Lung (tissue), 12 donors: ENCODE measurements around the gene ARHGAP28. TPM values are rescaled to one million over a fixed set of nuclear protein-coding genes. Genes with fewer than 3 reads are reported as not detected.

ENCODE experiments used
- ATAC-seq: fragments of 200-7000 bp; cut with Tn5 transposase; one replicate; pipeline ENCODE4 v1.9.1; 2020; ENCODE audit warnings: moderate number of reproducible peaks; ENCODE audit not compliant: insufficient read depth, low FRiP score
- DNase-seq, 3 donors: peaks; one replicate each; pipeline ENCODE4 v3.0.0-alpha.2; 2013 to 2017
- H3K27ac ChIP-seq, 2 donors: one replicate each; pipeline ENCODE4 v1.5.1; 2013; ENCODE audit warnings: mild to moderate bottlenecking in 2 of 2, moderate library complexity in 2 of 2, control low read depth in 1 of 2, inconsistent platforms in 1 of 2, low read depth in 1 of 2, low read length in 1 of 2
- H3K27me3 ChIP-seq, 3 donors: one replicate each; pipeline ENCODE4 v1.5.1; 2013; ENCODE audit warnings: low read length in 2 of 3; ENCODE audit not compliant: control insufficient read depth in 3 of 3, insufficient read depth in 3 of 3
- H3K36me3 ChIP-seq, 4 donors: one replicate each; pipeline ENCODE4 v1.5.1; 2013; ENCODE audit warnings: low read length in 4 of 4, mild to moderate bottlenecking in 1 of 4, moderate library complexity in 1 of 4; ENCODE audit not compliant: control insufficient read depth in 4 of 4, insufficient read depth in 4 of 4
- H3K4me1 ChIP-seq, 5 donors: one replicate each; pipeline ENCODE4 v1.5.1; 2013; ENCODE audit warnings: low read length in 5 of 5, mild to moderate bottlenecking in 2 of 5, moderate library complexity in 1 of 5; ENCODE audit not compliant: control insufficient read depth in 5 of 5, insufficient read depth in 5 of 5
- H3K4me3 ChIP-seq: one replicate; pipeline ENCODE4 v1.5.1; 2013; ENCODE audit warnings: mild to moderate bottlenecking, control low read depth, moderate library complexity
- H3K9ac ChIP-seq, 2 donors: one replicate each; pipeline ENCODE4 v1.5.1; 2013; ENCODE audit warnings: low read length in 2 of 2, control low read depth in 1 of 2; ENCODE audit not compliant: insufficient read depth in 1 of 2
- H3K9me3 ChIP-seq, 4 donors: one replicate each; pipeline ENCODE4 v1.5.1; 2013; ENCODE audit warnings: low read length in 3 of 4, mild to moderate bottlenecking in 1 of 4, moderate library complexity in 1 of 4; ENCODE audit not compliant: control insufficient read depth in 4 of 4, insufficient read depth in 3 of 4
- WGBS, 2 donors: extraction: QIAGEN DNeasy Blood & Tissue Kit; methylation state at CpG; one replicate each; pipeline ENCODE4 v1.1.7; 2013; 5-methylcytosine and 5-hydroxymethylcytosine counted together
- polyA plus RNA-seq, 2 donors: library from polyadenylated mRNA; stranded (reverse); fragments of 200-250 nt; gene quantifications; one replicate each; pipeline ENCODE4 v1.2.1, GENCODE V29; 2013
- total RNA-seq, 2 donors: library from RNA; depleted of rRNA in 1 of 2; stranded (reverse); fragments of >200 nt in 1 of 2; gene quantifications; one replicate each; pipeline ENCODE4 v1.2.1, GENCODE V29; 2014 to 2021
- TF ChIP-seq, protein P1 (sequence below): IDR thresholded peaks from 2 replicates; pipeline ENCODE4 v1.5.1; 2012; ENCODE audit warnings: mild to moderate bottlenecking; ENCODE audit errors: control extremely low read depth, extremely low read depth
- donor health status: control.
- donor health status: control.
- donor health status: Bipolar disorder and iron deficiency.
- donor health status: healthy.
- donor health status: DM: yes; HTN: yes; CAD: no.

The ARHGAP28 gene
- total and polyA plus RNA-seq, 4 donors = 1.4 to 123 (median 5.6) TPM

DNA sequence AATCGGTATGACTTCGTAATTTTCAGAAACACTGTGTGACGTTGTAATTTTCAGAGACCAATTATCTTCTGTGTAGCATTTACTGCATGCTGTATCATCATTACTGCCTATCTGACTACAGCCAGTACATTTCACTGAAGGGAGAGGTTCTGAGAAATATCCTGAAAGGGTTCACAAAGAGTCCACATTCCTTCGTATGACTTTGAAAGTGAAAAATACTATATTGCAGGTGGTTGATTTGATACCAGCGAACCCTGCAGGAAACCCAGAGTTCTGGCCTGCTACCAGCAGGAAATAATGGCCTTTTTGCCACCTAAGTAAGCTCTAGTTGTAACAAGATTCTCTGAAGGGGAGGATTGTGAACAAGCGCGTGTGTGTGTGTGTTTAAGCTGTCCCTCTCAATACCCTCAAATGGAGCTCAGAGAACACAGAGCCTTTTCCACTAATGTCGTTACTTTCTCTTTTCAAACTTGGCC is 155.5 kb downstream of the ARHGAP28 start:
- no peaks in the 10 kb centered on the region for H3K27me3 ChIP-seq
- peaks cover under 1 to 69% (median 17%) of the 10 kb centered on the region in 4 donors for H3K36me3 ChIP-seq
- peak overlapping the region in 1 of 2 donors; percentile 59 for H3K9ac ChIP-seq
- H3K27ac ChIP-seq = no peak overlapping the region
- ATAC-seq (no peak), DNase-seq (peak; percentile 30 to 64 (median 63))
- H3K4me1 ChIP-seq = peaks cover 0 to 43% (median 0%) of the 10 kb centered on the region in 5 donors
- TF ChIP-seq, protein P1, sequence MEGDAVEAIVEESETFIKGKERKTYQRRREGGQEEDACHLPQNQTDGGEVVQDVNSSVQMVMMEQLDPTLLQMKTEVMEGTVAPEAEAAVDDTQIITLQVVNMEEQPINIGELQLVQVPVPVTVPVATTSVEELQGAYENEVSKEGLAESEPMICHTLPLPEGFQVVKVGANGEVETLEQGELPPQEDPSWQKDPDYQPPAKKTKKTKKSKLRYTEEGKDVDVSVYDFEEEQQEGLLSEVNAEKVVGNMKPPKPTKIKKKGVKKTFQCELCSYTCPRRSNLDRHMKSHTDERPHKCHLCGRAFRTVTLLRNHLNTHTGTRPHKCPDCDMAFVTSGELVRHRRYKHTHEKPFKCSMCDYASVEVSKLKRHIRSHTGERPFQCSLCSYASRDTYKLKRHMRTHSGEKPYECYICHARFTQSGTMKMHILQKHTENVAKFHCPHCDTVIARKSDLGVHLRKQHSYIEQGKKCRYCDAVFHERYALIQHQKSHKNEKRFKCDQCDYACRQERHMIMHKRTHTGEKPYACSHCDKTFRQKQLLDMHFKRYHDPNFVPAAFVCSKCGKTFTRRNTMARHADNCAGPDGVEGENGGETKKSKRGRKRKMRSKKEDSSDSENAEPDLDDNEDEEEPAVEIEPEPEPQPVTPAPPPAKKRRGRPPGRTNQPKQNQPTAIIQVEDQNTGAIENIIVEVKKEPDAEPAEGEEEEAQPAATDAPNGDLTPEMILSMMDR = no peak
- no peaks in the 10 kb centered on the region for H3K9me3 ChIP-seq
- no peak overlapping the region for H3K4me3 ChIP-seq
- WGBS, 2 donors = 60 to 66% methylated on average over 8 of the region's 8 CpGs

DNA sequence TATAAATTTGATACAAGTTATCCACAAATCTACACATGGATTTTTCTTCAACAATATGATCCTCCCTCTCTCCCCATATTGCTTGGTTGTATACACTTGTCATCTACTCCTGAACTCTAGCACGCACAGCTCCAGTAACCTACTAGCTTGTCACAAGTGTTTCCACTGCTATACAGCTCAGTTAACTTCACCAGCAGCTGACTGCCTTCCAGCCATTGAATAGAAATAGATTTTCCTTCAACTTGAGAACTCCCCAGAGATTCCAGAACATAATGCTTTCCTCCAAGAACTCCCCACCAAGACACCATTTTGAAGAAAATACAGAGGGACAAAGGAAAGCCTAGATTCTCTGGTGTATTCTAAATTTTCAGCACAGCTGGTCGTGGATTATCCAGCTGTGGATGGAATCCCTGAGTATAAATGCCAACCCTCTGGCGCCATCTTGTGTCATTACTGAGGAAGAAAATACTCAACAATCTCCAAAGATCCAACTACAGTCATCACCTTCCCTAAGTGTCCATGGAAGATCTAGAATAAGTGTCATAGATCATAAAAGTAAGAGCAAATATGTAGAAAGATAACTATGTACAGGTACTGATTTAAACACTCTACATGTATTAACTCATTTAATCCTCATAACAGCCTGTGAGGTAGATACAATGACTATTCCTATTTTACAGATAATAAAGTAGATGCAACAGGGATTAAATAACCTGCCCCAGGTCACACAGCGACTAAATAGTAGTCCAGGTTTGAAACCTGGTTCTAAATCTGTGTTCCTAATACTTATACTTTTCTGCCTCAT is 156.7 kb downstream of the ARHGAP28 start:
- peak; percentile 76 for ATAC-seq

DNA sequence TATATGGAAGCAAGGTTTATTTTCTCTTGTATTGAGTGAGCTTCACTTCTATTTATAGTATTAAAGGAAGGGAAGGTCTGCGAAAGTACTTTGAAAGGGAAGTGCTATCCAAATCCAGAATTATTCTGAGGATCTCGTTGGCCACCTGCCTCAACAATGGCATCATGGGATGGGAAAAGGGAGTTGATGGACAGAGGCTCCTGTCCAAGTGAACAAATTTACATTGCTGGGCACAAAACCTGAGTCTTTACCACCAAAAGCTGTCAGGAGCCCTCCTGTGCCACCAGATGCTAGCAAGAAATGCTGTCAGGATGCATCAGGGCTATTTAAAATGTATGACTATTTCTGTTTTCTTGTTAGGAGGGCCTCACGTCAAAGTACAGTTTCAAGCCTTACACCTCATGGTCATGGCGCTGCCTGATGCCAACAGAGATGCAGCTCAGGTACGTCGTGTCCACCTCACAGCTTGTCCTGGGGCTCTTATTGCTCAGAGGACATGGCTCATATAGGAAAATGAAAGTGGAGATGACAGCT is 157.3 kb downstream of the ARHGAP28 start:
- peaks cover 5 to 80% (median 18%) of the 10 kb centered on the region in 4 donors for H3K36me3 ChIP-seq
- no peaks in the 10 kb centered on the region for H3K27me3 ChIP-seq
- TF ChIP-seq, protein P1 = no peak
- H3K4me1 ChIP-seq = peaks cover 0 to 27% (median 0%) of the 10 kb centered on the region in 5 donors
- no peak for DNase-seq
- H3K27ac ChIP-seq = no peak overlapping the region
- ATAC-seq = no peak
- no peak overlapping the region for H3K4me3 ChIP-seq
- no peak overlapping the region for H3K9ac ChIP-seq
- no peaks in the 10 kb centered on the region for H3K9me3 ChIP-seq
- WGBS, 2 donors = 73 to 74% methylated on average over 6 of the region's 6 CpGs

More for the DNA sequence above, 156.7 kb downstream of the ARHGAP28 start:
- H3K27me3 ChIP-seq = no peaks in the 10 kb centered on the region
- WGBS, 2 donors = 27 to 30% methylated on average over 4 of the region's 4 CpGs
- TF ChIP-seq, protein P1 = peak; percentile 58
- peaks cover 5 to 73% (median 19%) of the 10 kb centered on the region in 4 donors for H3K36me3 ChIP-seq
- peaks cover 0 to 32% (median 0%) of the 10 kb centered on the region in 5 donors for H3K4me1 ChIP-seq
- no peak overlapping the region for H3K9ac ChIP-seq
- no peaks in the 10 kb centered on the region for H3K9me3 ChIP-seq
- peak; percentile 71 to 91 (median 91) for DNase-seq
- H3K4me3 ChIP-seq = no peak overlapping the region
- H3K27ac ChIP-seq = no peak overlapping the region
